SK-N-SH (cell line): ENCODE data around the gene SPEF1. TPM values are rescaled to one million over a fixed set of nuclear protein-coding genes. Genes with fewer than 3 reads are reported as not detected.

Experiments used
- CTCF ChIA-PET: fragments of 300-600, 350-600 bp; formaldehyde crosslinking; extraction: SDS; loops from one replicate; lab custom pipeline; 2021; lab: Yijun Ruan, JAX
- POLR2A ChIA-PET: fragments of 350-600 bp; sonication (Branson Sonifier 250); formaldehyde crosslinking; extraction: SDS; loops from one replicate; lab custom pipeline; 2020; ENCODE audit warnings: antibody characterized with exemption, inconsistent platforms; lab: Yijun Ruan, JAX
- DNase-seq: peaks from one replicate; pipeline ENCODE4 v3.0.0; 2012
- H2AFZ ChIP-seq: fragments of 200-600 bp; sonication (generic); 2 replicates; pipeline ENCODE4 v1.8.1; 2016; ENCODE audit warnings: antibody characterized with exemption, mild to moderate bottlenecking, low read depth
- H3F3A ChIP-seq: fragments of 200-600 bp; sonication (generic); replicated peaks from 2 replicates; pipeline ENCODE3; 2016; ENCODE audit warnings: antibody characterized with exemption, mild to moderate bottlenecking; ENCODE audit not compliant: insufficient read depth
- H3K27ac ChIP-seq, 2 experiments: fragments of 200-500 bp in 1 of 2; fragments of 200-600 bp in 1 of 2; sonication (Bioruptor generic) in 1 of 2; sonication (generic), shearing (Covaris generic) in 1 of 2; 2 replicates each; pipeline versions ENCODE4 v1.5.1 to v1.6.1; 2014 to 2016; ENCODE audit warnings: low read depth in 2 of 2, inconsistent platforms in 1 of 2, low read length in 1 of 2, mild to moderate bottlenecking in 1 of 2, mixed read lengths in 1 of 2
- H3K27me3 ChIP-seq: fragments of 200-600 bp; sonication (generic), shearing (Covaris generic); 2 replicates; pipeline ENCODE4 v1.6.1; 2016; ENCODE audit warnings: mixed run types; ENCODE audit not compliant: insufficient read depth
- H3K36me3 ChIP-seq, 2 experiments: fragments of 200-500 bp in 1 of 2; fragments of 200-600 bp in 1 of 2; sonication (Bioruptor generic) in 1 of 2; sonication (generic) in 1 of 2; replicated peaks in 1 of 2; 2 replicates each; pipeline versions ENCODE3 to v1.5.1; 2014 to 2016; ENCODE audit warnings: low read length in 1 of 2, mild to moderate bottlenecking in 1 of 2; ENCODE audit not compliant: insufficient read depth in 2 of 2, control insufficient read depth in 1 of 2
- H3K4me1 ChIP-seq, 2 experiments: fragments of 200-500 bp in 1 of 2; fragments of 200-600 bp in 1 of 2; sonication (Bioruptor generic) in 1 of 2; sonication (generic), shearing (Covaris generic) in 1 of 2; 2 replicates each; pipeline versions ENCODE4 v1.5.1 to v1.6.1; 2014 to 2016; ENCODE audit warnings: low read depth in 1 of 2, low read length in 1 of 2, mixed run types in 1 of 2; ENCODE audit not compliant: insufficient read depth in 2 of 2, control insufficient read depth in 1 of 2
- H3K4me2 ChIP-seq: fragments of 200-600 bp; sonication (generic), shearing (Covaris generic); 2 replicates; pipeline ENCODE4 v1.6.1; 2017; ENCODE audit warnings: mixed run types
- H3K4me3 ChIP-seq, 2 experiments: fragments of 200-500 bp in 1 of 2; fragments of 200-600 bp in 1 of 2; sonication (Bioruptor generic) in 1 of 2; sonication (generic), shearing (Covaris generic) in 1 of 2; 2 replicates each; pipeline versions ENCODE4 v1.5.1 to v1.8.1; 2014 to 2016; ENCODE audit warnings: low read depth in 2 of 2, inconsistent platforms in 1 of 2, low read length in 1 of 2, mild to moderate bottlenecking in 1 of 2, mixed read lengths in 1 of 2, moderate library complexity in 1 of 2
- H3K79me2 ChIP-seq: fragments of 200-600 bp; sonication (generic); 2 replicates; pipeline ENCODE4 v1.8.1; 2017; ENCODE audit warnings: mild to moderate bottlenecking; ENCODE audit not compliant: insufficient read depth
- H3K9ac ChIP-seq: fragments of 200-600 bp; sonication (generic); 2 replicates; pipeline ENCODE4 v1.6.1; 2017; ENCODE audit warnings: mixed run types
- H3K9me2 ChIP-seq: fragments of 200-600 bp; sonication (generic); 2 replicates; pipeline ENCODE4 v1.6.1; 2017; ENCODE audit warnings: mixed run types
- H3K9me3 ChIP-seq: fragments of 200-600 bp; sonication (generic); 2 replicates; pipeline ENCODE4 v1.6.1; 2017; ENCODE audit warnings: mixed run types, mild to moderate bottlenecking, moderate library complexity
- H4K20me1 ChIP-seq: fragments of 200-600 bp; sonication (generic); 2 replicates; pipeline ENCODE4 v1.6.1; 2017; ENCODE audit warnings: mild to moderate bottlenecking, mixed run types; ENCODE audit not compliant: insufficient read depth
- ELF1 ChIP-seq: IDR thresholded peaks from 2 replicates; pipeline ENCODE4 v1.4.0; 2012
- EP300 ChIP-seq, 2 experiments: IDR thresholded peaks; 2 replicates each; pipeline versions ENCODE4 v1.4.0 to v1.6.1; 2012; ENCODE audit warnings: borderline replicate concordance in 1 of 2, low read depth in 1 of 2, low read length in 1 of 2
- FOSL2 ChIP-seq: IDR thresholded peaks from 2 replicates; pipeline ENCODE4 v1.4.0; 2012; ENCODE audit warnings: low read depth, mild to moderate bottlenecking, moderate library complexity, borderline replicate concordance
- GABPA ChIP-seq: IDR thresholded peaks from 2 replicates; pipeline ENCODE4 v1.4.0; 2012; ENCODE audit warnings: low read depth, mild to moderate bottlenecking
- JUND ChIP-seq: IDR thresholded peaks from 2 replicates; pipeline ENCODE4 v1.4.0; 2012
- NFIC ChIP-seq: IDR thresholded peaks from 2 replicates; pipeline ENCODE4 v1.4.0; 2012; ENCODE audit warnings: borderline replicate concordance
- NRF1 ChIP-seq: IDR thresholded peaks from 2 replicates; pipeline ENCODE4 v1.6.1; 2012; ENCODE audit warnings: low read depth, mild to moderate bottlenecking, low read length
- RAD21 ChIP-seq: IDR thresholded peaks from 2 replicates; pipeline ENCODE4 v1.6.1; 2012; ENCODE audit warnings: mild to moderate bottlenecking, low read length
- RXRA ChIP-seq: IDR thresholded peaks from 2 replicates; pipeline ENCODE4 v1.4.0; 2012; ENCODE audit warnings: low read depth, mild to moderate bottlenecking, borderline replicate concordance
- SIN3A ChIP-seq: IDR thresholded peaks from 2 replicates; pipeline ENCODE4 v1.6.1; 2012; ENCODE audit warnings: low read depth, mild to moderate bottlenecking, low read length, moderate library complexity, borderline replicate concordance
- TCF12 ChIP-seq: IDR thresholded peaks from 2 replicates; pipeline ENCODE4 v1.4.0; 2012
- TEAD4 ChIP-seq: IDR thresholded peaks from 2 replicates; pipeline ENCODE4 v1.4.0; 2012; ENCODE audit warnings: mild to moderate bottlenecking, borderline replicate concordance; ENCODE audit not compliant: insufficient read depth
- WGBS: methylation state at CpG from one replicate; pipeline ENCODE4 v1.1.6; 2017; ENCODE audit warnings: low lambda C conversion rate; 5-methylcytosine and 5-hydroxymethylcytosine counted together
- polyA plus RNA-seq, 3 experiments: library from polyadenylated mRNA; depleted of rRNA; stranded (reverse); fragments of >200 nt; gene quantifications; 2 replicates each; pipeline ENCODE4 v1.2.3, GENCODE V29; 2012
- TF ChIP-seq, protein P1 (sequence below): IDR thresholded peaks from 2 replicates; pipeline ENCODE4 v1.4.0; 2012; ENCODE audit warnings: low read depth, borderline replicate concordance
- TF ChIP-seq, protein P2 (sequence below): fragments of 150-350 bp; IDR thresholded peaks from 2 replicates; pipeline ENCODE4 v1.6.1; 2016; ENCODE audit warnings: mild to moderate bottlenecking, low read depth, low read length
- TF ChIP-seq, protein P3 (sequence below): fragments of 150-350 bp; IDR thresholded peaks from 2 replicates; pipeline ENCODE4 v1.6.1; 2017; ENCODE audit warnings: antibody characterized with exemption, low read length, low read depth, borderline replicate concordance
- TF ChIP-seq, protein P4 (sequence below): IDR thresholded peaks from 2 replicates; pipeline ENCODE4 v1.4.0; 2012; ENCODE audit warnings: low read depth, borderline replicate concordance
- TF ChIP-seq, protein P5 (sequence below): fragments of 200-600 bp; sonication (generic); IDR thresholded peaks from 2 replicates; pipeline ENCODE4 v1.6.1; 2017; ENCODE audit warnings: antibody characterized with exemption, mild to moderate bottlenecking, moderate library complexity

SPEF1 gene
- polyA plus RNA-seq, 1 of the 3 experiments (the other 2 are of a cell fraction), result 1.6 TPM

DNA sequence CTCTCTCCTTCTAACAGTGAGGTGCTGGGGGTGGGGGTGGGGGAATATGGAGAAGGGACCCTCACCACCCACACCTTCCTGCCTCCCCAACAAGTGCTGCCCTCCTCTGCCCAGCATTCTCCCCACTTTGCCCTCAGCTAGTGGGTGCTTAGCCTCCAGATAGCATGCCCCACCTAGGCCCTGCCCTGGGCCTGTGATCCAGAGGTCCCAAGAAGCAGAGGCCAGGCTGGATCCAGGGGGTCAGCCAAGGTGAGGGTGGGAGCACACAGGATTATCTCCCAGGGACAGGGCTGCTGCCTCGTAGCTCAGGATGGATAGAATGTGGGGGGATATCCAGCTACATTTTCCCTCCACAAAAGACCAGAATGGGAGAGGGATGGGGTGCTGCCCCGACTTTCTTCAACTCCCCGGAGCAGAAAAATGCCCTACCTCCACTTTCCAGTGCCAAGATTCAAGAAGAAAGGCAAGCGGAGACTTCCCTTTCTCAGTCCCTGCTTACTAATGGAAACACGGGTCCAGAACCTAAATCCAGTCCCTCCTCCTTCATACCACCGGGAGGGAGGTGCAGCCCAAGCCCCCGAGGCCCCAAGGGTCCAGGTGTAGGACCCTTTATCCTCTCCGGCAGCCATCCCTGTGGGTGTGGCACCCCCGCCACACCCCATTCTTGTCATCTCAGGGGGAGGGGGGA, 14.7 kb downstream of the SPEF1 start:
- no peak for DNase-seq
- peak overlapping the region; percentile 83 to 93 for H3K4me3 ChIP-seq
- CTCF ChIA-PET, result interaction anchor here (0.6 to 13.1 kb wide), 7 partner anchors 9 to 90 kb away, joined by 3 to 151 read pairs (median 4); partner anchors contain the start of gene AP5S1

More for the DNA sequence above, 14.7 kb downstream of the SPEF1 start:
- Histone ChIP-seq H3K9ac (peak overlapping the region; percentile 81), H3K9me2 (no peaks in the 10 kb centered on the region), H3K9me3 (no peaks in the 10 kb centered on the region), H2AFZ (peak overlapping the region; percentile 95), H4K20me1 (no peaks in the 10 kb centered on the region), H3K27ac (no peak overlapping the region; a peak in 1 of 4 replicates), H3K4me1 (peaks cover 9 to 22% of the 10 kb centered on the region in 2 experiments; a peak in 3 of 4 replicates), H3F3A (peaks cover 17% of the 10 kb centered on the region), H3K36me3 (no peaks in the 10 kb centered on the region), H3K4me2 (peak overlapping the region; percentile 97), H3K27me3 (no peaks in the 10 kb centered on the region), H3K79me2 (peaks cover 11% of the 10 kb centered on the region; the same call in 1 of the 2 replicates)
- POLR2A ChIA-PET, result interaction anchor here (2.3 to 2.7 kb wide), 2 partner anchors 11 to 19 kb away, joined by 11 to 18 read pairs; partner anchors contain the start of gene CENPB
- no peak for TF ChIP-seq NFIC
- TF ChIP-seq, protein P1, sequence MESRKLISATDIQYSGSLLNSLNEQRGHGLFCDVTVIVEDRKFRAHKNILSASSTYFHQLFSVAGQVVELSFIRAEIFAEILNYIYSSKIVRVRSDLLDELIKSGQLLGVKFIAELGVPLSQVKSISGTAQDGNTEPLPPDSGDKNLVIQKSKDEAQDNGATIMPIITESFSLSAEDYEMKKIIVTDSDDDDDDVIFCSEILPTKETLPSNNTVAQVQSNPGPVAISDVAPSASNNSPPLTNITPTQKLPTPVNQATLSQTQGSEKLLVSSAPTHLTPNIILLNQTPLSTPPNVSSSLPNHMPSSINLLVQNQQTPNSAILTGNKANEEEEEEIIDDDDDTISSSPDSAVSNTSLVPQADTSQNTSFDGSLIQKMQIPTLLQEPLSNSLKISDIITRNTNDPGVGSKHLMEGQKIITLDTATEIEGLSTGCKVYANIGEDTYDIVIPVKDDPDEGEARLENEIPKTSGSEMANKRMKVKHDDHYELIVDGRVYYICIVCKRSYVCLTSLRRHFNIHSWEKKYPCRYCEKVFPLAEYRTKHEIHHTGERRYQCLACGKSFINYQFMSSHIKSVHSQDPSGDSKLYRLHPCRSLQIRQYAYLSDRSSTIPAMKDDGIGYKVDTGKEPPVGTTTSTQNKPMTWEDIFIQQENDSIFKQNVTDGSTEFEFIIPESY, result no peak
- TF ChIP-seq GABPA, result no peak
- TF ChIP-seq ELF1, result no peak
- TF ChIP-seq, protein P2, sequence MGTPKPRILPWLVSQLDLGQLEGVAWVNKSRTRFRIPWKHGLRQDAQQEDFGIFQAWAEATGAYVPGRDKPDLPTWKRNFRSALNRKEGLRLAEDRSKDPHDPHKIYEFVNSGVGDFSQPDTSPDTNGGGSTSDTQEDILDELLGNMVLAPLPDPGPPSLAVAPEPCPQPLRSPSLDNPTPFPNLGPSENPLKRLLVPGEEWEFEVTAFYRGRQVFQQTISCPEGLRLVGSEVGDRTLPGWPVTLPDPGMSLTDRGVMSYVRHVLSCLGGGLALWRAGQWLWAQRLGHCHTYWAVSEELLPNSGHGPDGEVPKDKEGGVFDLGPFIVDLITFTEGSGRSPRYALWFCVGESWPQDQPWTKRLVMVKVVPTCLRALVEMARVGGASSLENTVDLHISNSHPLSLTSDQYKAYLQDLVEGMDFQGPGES, result no peak
- TF ChIP-seq, protein P3, sequence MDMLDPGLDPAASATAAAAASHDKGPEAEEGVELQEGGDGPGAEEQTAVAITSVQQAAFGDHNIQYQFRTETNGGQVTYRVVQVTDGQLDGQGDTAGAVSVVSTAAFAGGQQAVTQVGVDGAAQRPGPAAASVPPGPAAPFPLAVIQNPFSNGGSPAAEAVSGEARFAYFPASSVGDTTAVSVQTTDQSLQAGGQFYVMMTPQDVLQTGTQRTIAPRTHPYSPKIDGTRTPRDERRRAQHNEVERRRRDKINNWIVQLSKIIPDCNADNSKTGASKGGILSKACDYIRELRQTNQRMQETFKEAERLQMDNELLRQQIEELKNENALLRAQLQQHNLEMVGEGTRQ, result no peak
- no peak for TF ChIP-seq NRF1
- no peak for TF ChIP-seq JUND
- no peak for TF ChIP-seq TEAD4
- TF ChIP-seq SIN3A, result no peak
- TF ChIP-seq, protein P4, sequence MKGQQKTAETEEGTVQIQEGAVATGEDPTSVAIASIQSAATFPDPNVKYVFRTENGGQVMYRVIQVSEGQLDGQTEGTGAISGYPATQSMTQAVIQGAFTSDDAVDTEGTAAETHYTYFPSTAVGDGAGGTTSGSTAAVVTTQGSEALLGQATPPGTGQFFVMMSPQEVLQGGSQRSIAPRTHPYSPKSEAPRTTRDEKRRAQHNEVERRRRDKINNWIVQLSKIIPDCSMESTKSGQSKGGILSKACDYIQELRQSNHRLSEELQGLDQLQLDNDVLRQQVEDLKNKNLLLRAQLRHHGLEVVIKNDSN, result no peak
- TF ChIP-seq, protein P5, sequence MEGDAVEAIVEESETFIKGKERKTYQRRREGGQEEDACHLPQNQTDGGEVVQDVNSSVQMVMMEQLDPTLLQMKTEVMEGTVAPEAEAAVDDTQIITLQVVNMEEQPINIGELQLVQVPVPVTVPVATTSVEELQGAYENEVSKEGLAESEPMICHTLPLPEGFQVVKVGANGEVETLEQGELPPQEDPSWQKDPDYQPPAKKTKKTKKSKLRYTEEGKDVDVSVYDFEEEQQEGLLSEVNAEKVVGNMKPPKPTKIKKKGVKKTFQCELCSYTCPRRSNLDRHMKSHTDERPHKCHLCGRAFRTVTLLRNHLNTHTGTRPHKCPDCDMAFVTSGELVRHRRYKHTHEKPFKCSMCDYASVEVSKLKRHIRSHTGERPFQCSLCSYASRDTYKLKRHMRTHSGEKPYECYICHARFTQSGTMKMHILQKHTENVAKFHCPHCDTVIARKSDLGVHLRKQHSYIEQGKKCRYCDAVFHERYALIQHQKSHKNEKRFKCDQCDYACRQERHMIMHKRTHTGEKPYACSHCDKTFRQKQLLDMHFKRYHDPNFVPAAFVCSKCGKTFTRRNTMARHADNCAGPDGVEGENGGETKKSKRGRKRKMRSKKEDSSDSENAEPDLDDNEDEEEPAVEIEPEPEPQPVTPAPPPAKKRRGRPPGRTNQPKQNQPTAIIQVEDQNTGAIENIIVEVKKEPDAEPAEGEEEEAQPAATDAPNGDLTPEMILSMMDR, result no peak
- no peak for TF ChIP-seq TCF12
- no peak for TF ChIP-seq RAD21
- TF ChIP-seq EP300 (IDR thresholded peaks at IDR 0.05; ENCODE audit: borderline replicate concordance in 1 of 2, low read depth in 1 of 2, low read length in 1 of 2), result no peak
- no peak for TF ChIP-seq FOSL2
- TF ChIP-seq RXRA, result no peak
- 26% methylated on average over 5 of the region's 9 CpGs for WGBS
